DMS114 treated with DMSO at 0.1 percent for 48 hours (cell line): ENCODE results near the gene SPPL3.
"Not testable (repeated sequence)": the region's sequence is repeated elsewhere in the genome, so short reads cannot be mapped to it uniquely, and the experiment has no call there.

Experiments used
- DNase-seq: peaks from one replicate; lab custom pipeline; 2025; ENCODE audit not compliant: unreplicated experiment; lab: John Stamatoyannopoulos, UW

Gene SPPL3

GRCh38 chr12:120820884-120821510 lies 83.2 kb downstream of the SPPL3 start:
- DNase-seq = no peak

GRCh38 chr12:120818416-120818815 lies 85.7 kb downstream of the SPPL3 start:
- DNase-seq = no peak

GRCh38 chr12:120817559-120818330 lies 86.4 kb downstream of the SPPL3 start:
- no peak for DNase-seq

- no peak for DNase-seq
Measured at GRCh38 chr12:120816363-120816762, 87.8 kb downstream of the SPPL3 start.

- no peak for DNase-seq
Measured at GRCh38 chr12:120814903-120815429, 89.2 kb downstream of the SPPL3 start.

GRCh38 chr12:120814203-120814902 lies 89.8 kb downstream of the SPPL3 start:
- no peak for DNase-seq

- no peak for DNase-seq
Measured at GRCh38 chr12:120813588-120814153, 90.5 kb downstream of the SPPL3 start.

- DNase-seq = no peak
Measured at GRCh38 chr12:120810021-120810420, 94.1 kb downstream of the SPPL3 start.

GRCh38 chr12:120804428-120804827 lies 99.7 kb downstream of the SPPL3 start:
- DNase-seq = no peak

- no peak for DNase-seq
Measured at GRCh38 chr12:120801146-120801545, 103.0 kb downstream of the SPPL3 start.

- DNase-seq = no peak
Measured at GRCh38 chr12:120800665-120801064, 103.5 kb downstream of the SPPL3 start.

- no peak for DNase-seq
Measured at GRCh38 chr12:120799243-120800045, 104.7 kb downstream of the SPPL3 start.

- DNase-seq = no peak
Measured at GRCh38 chr12:120798696-120799095, 105.5 kb downstream of the SPPL3 start.

- DNase-seq = no peak
Measured at GRCh38 chr12:120797677-120798642, 106.2 kb downstream of the SPPL3 start.

- DNase-seq = no peak
Measured at GRCh38 chr12:120795441-120796178, 108.5 kb downstream of the SPPL3 start.

- no peak for DNase-seq
Measured at GRCh38 chr12:120793357-120793756, 110.8 kb downstream of the SPPL3 start.

- not testable (repeated sequence) for DNase-seq
Measured at GRCh38 chr12:120792456-120792855, 111.7 kb downstream of the SPPL3 start.

GRCh38 chr12:120791669-120792176 lies 112.4 kb downstream of the SPPL3 start:
- DNase-seq = no peak

- DNase-seq = no peak
Measured at GRCh38 chr12:120790114-120790513, 114.0 kb downstream of the SPPL3 start.
